RCC 7860 (cell line): ENCODE measurements around the gene GABARAP.
A peak's percentile ranks its signal among the peaks of the same experiment; 100 is the strongest.

Experiments
- DNase-seq: peaks from one replicate; pipeline ENCODE4 v3.0.0-alpha.2; 2015; ENCODE audit warnings: low spot score
- FAIRE-seq: peaks from 2 replicates; lab custom pipeline; 2012; peaks lifted over from hg19 to GRCh38; lab: Jason Lieb, UNC

The GABARAP gene

GRCh38 chr17:7223375-7223774 is 18.9 kb downstream of the GABARAP start:
- FAIRE-seq = no peak
- DNase-seq = no peak

GRCh38 chr17:7222972-7223292 is 19.3 kb downstream of the GABARAP start:
- DNase-seq (no peak), FAIRE-seq (no peak)

DNA sequence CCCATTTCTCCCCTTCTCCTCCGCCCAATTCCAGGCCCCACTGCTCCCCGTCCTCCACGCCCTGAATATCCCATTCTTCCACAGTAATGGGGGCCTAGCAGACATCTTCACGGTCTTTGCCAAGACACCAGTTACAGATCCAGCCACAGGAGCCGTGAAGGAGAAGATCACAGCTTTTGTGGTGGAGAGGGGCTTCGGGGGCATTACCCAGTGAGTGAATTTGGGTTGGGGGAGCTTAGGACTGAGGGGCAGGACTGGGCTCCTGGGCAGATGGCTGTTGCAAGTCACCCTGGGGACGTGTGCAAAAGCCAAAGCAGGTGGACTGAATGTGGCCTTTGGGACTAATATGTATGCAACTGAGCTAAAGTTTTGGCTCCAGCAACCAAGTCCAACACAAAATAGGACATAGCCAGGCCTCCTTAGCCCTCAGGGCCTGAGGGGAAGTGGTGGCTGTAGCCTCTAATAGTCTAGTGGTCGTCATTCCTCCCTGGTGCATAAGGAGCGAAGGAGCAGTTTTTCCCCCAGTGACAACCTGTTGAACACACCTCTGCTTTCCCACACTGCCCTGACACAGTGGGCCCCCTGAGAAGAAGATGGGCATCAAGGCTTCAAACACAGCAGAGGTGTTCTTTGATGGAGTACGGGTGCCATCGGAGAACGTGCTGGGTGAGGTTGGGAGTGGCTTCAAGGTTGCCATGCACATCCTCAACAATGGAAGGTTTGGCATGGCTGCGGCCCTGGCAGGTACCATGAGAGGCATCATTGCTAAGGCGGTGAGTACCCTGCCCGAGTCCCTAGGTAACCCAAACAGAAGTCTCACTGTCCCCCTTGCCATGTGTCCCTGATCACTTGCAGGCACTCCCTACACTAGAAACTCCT is 19.9 kb downstream of the GABARAP start:
- FAIRE-seq (no peak), DNase-seq (no peak)

DNA sequence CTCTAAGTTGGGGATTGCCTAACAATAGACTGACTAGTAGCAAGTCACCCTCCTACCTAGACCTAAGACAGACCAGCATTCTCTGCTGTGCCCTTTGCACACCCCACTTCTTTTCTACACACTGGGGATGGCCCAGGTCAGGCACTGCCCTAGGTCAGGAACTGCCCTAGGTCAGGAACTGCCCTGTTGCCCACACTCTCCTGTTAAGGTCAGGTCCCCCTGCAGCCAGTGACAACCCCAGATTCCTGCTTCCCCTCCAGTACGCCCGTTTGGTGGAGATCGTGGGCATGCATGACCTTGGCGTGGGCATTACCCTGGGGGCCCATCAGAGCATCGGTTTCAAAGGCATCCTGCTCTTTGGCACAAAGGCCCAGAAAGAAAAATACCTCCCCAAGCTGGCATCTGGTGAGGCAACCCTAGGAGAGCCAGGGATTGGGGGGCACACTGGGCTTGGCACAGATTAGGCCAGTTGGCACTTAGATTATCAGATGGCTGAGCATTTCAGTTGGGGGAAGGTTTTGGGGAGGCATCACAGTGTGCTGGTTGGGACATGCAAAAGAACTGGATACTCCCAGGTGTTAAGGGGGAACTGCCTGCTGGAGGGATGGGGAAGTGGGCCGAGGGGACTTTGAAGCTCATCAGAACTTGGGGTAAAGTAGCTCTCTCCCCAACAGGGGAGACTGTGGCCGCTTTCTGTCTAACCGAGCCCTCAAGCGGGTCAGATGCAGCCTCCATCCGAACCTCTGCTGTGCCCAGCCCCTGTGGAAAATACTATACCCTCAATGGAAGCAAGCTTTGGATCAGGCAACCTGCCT is 20.8 kb downstream of the GABARAP start:
- no peak for FAIRE-seq
- DNase-seq = no peak

- DNase-seq (peak; percentile 36), FAIRE-seq (no peak)
These were observed 21.5 kb downstream of the GABARAP start for GRCh38 chr17:7220593-7221277.

- no peak for FAIRE-seq
These were observed 22.2 kb downstream of the GABARAP start, which contains the start of the genes ACADVL and DLG4 for GRCh38 chr17:7219812-7220592. TSS of gene ACADVL (plus strand) at chr17:7219938. CDS start at chr17:7219985, 47 bp downstream. TSS of gene DLG4 (minus strand) at chr17:7219836.

GRCh38 chr17:7219229-7219811 is 22.9 kb downstream of the GABARAP start:
- no peak for FAIRE-seq
- no peak for DNase-seq

More at GRCh38 chr17:7219812-7220592, 22.2 kb downstream of the GABARAP start, which contains the start of the genes ACADVL and DLG4:
- peak; percentile 68 for DNase-seq

DNA sequence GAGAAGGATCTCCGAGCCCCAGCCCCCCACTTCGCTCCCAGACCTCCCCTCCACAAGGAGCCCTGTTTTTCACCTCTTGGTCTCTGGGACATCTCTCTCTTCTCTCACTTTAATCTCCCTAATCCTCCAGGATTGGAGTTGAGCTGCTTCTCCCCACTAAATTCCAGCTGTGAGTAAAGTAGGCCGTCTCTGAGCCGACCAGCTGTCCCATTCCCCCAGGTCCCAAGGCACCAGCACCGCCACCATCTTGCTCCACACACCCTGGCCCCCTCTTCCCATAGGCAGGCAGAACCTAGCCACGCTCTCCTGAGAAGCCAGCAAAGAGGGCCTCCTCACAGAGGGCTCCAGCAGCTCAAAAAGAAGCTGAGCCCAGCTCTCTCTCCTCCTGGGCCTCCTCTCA is 23.5 kb downstream of the GABARAP start:
- no peak for FAIRE-seq
- DNase-seq = no peak

- no peak for DNase-seq
- no peak for FAIRE-seq
These were observed 24.1 kb downstream of the GABARAP start for GRCh38 chr17:7218166-7218565.

- FAIRE-seq (no peak), DNase-seq (no peak)
These were observed 24.9 kb downstream of the GABARAP start for GRCh38 chr17:7217113-7217987.

DNA sequence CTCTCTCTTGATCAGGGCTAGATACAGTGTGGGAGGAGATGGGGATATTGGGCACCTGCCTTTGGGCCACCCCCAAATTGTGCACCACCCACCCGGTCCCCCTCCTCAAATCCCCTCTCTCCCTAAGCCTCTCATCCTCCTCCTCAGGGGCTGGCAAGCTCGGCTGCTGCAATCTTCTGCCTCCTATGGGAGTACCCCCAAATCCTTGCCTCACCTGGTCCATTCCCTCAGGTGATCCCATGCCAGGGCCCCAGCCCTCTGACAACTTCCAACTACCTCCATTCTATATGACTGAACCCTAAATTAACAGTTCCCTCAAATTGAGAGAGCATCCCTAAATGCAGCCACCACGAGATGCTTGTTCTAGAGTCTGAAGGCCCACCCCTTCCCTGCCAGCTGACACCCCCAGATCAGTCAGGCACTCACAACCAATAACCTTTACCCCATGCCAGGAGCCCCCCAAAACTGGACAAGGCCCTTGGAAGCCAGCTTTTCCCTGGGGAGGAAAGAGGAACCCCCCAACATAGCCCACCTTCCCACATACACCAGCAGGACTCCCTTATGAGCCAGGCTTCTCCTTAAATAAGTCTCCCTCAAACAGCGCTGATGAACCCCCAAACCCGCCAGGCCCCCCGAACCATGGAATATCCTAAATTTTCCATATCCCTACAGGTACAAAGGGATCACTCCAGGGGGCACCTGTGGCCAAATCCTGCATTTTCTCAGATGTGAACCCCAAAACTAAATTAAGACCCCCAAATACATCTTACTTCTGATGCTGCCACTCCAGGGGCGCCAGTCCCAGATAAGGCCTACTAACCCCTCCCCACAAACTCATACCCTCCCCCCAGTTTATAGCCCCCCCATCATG is 25.8 kb downstream of the GABARAP start:
- no peak for FAIRE-seq
- DNase-seq = no peak

DNA sequence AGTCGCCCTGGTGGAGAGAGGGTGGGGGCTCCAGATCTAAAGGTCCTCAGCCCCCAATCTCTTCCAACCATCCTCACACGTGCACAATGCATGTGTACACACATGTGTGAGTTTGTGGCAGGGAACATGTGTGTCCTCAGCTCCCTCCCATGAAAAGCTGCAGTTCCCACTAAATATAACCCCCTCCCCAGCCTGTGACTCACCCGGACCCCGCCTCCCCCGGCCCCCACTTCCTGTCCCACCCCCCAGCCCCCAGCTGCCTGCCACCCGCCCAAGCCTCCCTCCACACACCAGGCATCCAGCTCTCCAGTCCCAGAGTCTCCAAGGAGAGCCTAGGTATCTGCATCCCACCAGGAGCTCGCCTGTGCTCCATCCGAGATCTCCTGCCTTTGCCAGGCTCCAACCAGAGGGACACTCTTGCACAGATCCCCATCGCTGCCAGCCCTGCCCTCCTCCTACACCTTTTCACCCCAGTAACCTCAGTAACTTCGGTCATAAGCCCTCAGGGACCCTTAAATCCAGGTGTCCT is 26.5 kb downstream of the GABARAP start:
- DNase-seq (no peak), FAIRE-seq (no peak)

- no peak for DNase-seq
- no peak for FAIRE-seq
These were observed 27.1 kb downstream of the GABARAP start for GRCh38 chr17:7215136-7215638.

- DNase-seq = peak; percentile 80
These were observed 27.7 kb downstream of the GABARAP start for GRCh38 chr17:7214300-7215135.

DNA sequence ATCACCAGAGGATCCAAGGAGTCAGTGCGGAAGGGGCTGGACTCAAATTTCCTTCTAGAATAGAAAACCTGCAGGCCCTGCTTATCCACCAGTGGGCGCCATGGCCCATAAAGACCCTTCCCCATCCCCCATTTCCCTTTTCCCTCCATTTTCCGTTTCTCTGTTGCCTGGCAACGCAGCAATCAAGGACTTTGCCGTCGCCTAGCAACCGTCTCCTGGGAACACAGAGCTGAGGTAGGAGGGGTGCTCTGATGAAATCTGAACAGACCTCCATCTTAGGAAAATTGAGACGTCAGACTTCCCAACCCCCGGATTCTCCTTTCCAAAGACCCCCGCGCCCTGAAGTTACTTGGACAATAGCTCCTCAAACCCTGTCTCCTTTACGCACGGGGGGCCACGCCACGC is 28.4 kb downstream of the GABARAP start:
- FAIRE-seq = no peak
- peak; percentile 57 for DNase-seq

More at GRCh38 chr17:7214300-7215135, 27.7 kb downstream of the GABARAP start:
- peak; percentile 73 for FAIRE-seq

DNA sequence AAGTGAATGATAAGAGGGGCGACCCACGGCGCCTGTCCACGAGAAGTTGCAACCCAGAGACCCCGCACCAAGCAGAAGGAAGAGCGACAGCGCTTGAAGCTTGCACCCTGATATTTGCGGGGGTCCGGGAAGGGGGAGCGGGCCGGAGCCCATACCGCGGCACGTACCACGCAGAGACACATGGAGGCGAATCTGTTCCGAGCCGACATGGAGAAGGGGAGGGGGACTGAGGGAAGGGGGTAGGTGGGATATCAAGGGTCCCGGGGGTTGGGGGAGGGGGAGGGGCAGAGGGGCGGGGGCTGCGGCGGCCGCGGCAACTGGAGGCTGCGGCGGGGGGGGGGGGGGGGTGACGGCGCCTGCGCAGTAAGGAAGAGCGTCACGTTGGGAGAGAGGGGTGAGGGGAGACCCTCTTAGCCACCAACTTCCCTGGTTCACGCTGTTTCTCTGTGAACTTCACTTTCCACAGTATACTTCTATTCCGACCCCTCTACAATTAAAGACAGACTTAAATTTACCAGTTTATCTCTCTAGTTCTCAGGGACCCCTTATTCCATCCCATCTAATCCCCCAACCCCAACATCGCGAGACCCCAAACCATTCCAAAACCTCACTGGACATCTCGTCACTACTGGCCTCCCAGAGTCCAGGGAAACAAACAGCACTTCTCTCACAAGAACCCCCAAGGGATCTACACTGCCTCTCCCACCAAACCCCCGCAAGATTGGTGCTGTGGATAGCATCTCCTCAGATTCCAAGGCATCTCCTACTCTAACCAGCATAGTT is 30.6 kb downstream of the GABARAP start:
- DNase-seq (no peak), FAIRE-seq (no peak)
